Measurements from ENCODE around the gene TBL3. TPM values are rescaled to one million over a fixed set of nuclear protein-coding genes. Genes with fewer than 3 reads are reported as not detected.

Gene TBL3
- total and polyA plus RNA-seq, 9 of the 15 experiments (the other 6 are each of a cell fraction or from before 2014, with no cell fraction given): 0.97 to 117 (median 24.5) TPM

DNA sequence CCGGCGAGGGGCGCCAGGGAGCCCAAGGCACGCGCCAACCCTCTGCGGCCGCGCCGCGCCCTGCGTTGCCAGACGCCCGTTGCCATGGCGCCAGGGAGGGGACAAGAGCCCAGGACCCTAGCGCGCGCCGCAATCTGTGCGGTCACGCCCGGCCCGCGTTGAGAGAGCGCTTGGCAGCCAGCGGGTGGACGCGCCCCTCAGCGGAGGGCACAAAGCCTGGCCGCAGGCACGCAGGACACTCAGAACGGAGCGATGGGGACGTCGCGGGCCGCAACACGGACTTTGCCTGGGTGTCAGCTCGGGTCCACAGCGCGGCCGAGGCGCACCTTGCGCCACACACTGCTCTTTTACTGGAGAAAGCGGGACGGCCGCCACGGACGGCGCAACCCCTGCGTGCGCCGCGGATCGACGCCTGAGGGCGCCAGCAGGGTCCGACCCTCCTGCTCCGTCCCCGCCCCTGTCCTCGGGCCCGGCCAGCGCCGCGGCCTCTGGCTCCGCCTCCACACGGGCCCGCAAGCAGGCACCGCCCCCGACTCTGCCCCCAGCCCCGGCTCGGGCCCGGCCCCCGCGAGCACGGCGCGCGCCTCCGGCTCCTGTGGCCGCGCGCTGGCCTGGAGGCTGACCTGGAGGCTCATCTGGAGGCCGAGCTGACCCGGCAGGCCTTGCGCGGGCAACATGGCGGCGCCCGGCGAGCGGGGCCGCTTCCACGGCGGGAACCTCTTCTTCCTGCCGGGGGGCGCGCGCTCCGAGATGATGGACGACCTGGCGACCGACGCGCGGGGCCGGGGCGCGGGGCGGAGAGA lies 11.9 kb downstream of the TBL3 start, which contains the start of gene GFER (continued):
- TF ChIP-seq ZNF707 (CRISPR knock-in tag; conservative IDR thresholded peaks at IDR 0.05) (no peak), DDX20 (tag; IDR thresholded peaks at IDR 0.05; ENCODE audit: low read depth) (no peak), SMARCA5 (IDR thresholded peaks at IDR 0.05) (no peak), ELF1 (tag; IDR thresholded peaks at IDR 0.05) (no peak), ETV1 (tag; conservative IDR thresholded peaks at IDR 0.05; ENCODE audit: low read depth) (no peak), ZNF175 (CRISPR knock-in tag; IDR thresholded peaks at IDR 0.05; ENCODE audit: low read depth) (peak; percentile 62; the same call in 1 of the 2 replicates), KLF1 (tag; IDR thresholded peaks at IDR 0.05) (peak; percentile 86; the same call in 1 of the 2 replicates), ZKSCAN3 (CRISPR knock-in tag; IDR thresholded peaks at IDR 0.05) (no peak), FOS (IDR thresholded peaks at IDR 0.05; ENCODE audit: extremely low read depth, insufficient read length) (no peak), ZC3H11A (IDR thresholded peaks at IDR 0.05; ENCODE audit: low read depth, low read length) (no peak), NONO (IDR thresholded peaks at IDR 0.05; ENCODE audit: low read depth in 2 of 2, low read length in 1 of 2) (peak; percentile 91), RBM15 (IDR thresholded peaks at IDR 0.05; ENCODE audit: insufficient read depth, low read length) (no peak), ZNF79 (CRISPR knock-in tag; IDR thresholded peaks at IDR 0.05; ENCODE audit: low read depth) (no peak), ZNF551 (CRISPR knock-in tag; IDR thresholded peaks at IDR 0.05) (no peak), SRSF9 (IDR thresholded peaks at IDR 0.05; ENCODE audit: borderline replicate concordance, low read depth, low read length) (no peak), SRF (CRISPR knock-in tag; IDR thresholded peaks at IDR 0.05) (no peak), TAF7 (tag; IDR thresholded peaks at IDR 0.05) (no peak), FOXA3 (CRISPR knock-in tag; conservative IDR thresholded peaks at IDR 0.05 in 1 of 2, IDR thresholded peaks at IDR 0.05 in 1 of 2) (0 out of 4 replicates have a peak, but pooled peaks of 1 of the 2 experiments have one; percentile 59), POLR2B (IDR thresholded peaks at IDR 0.05; ENCODE audit: low read depth, partially characterized antibody) (no peak), WHSC1 (IDR thresholded peaks at IDR 0.05; ENCODE audit: low read length) (no peak), ARID1B (IDR thresholded peaks at IDR 0.05) (no peak)
- TF ChIP-seq, protein P1, sequence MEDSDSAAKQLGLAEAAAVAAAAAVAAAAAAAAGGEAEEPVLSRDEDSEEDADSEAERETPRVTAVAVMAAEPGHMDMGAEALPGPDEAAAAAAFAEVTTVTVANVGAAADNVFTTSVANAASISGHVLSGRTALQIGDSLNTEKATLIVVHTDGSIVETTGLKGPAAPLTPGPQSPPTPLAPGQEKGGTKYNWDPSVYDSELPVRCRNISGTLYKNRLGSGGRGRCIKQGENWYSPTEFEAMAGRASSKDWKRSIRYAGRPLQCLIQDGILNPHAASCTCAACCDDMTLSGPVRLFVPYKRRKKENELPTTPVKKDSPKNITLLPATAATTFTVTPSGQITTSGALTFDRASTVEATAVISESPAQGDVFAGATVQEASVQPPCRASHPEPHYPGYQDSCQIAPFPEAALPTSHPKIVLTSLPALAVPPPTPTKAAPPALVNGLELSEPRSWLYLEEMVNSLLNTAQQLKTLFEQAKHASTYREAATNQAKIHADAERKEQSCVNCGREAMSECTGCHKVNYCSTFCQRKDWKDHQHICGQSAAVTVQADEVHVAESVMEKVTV (CRISPR knock-in tag; IDR thresholded peaks at IDR 0.05): no peak
- TF ChIP-seq, protein P2, sequence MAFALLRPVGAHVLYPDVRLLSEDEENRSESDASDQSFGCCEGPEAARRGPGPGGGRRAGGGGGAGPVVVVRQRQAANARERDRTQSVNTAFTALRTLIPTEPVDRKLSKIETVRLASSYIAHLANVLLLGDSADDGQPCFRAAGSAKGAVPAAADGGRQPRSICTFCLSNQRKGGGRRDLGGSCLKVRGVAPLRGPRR (CRISPR knock-in tag; IDR thresholded peaks at IDR 0.05): no peak
- TF ChIP-seq, protein P3, sequence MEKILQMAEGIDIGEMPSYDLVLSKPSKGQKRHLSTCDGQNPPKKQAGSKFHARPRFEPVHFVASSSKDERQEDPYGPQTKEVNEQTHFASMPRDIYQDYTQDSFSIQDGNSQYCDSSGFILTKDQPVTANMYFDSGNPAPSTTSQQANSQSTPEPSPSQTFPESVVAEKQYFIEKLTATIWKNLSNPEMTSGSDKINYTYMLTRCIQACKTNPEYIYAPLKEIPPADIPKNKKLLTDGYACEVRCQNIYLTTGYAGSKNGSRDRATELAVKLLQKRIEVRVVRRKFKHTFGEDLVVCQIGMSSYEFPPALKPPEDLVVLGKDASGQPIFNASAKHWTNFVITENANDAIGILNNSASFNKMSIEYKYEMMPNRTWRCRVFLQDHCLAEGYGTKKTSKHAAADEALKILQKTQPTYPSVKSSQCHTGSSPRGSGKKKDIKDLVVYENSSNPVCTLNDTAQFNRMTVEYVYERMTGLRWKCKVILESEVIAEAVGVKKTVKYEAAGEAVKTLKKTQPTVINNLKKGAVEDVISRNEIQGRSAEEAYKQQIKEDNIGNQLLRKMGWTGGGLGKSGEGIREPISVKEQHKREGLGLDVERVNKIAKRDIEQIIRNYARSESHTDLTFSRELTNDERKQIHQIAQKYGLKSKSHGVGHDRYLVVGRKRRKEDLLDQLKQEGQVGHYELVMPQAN (IDR thresholded peaks at IDR 0.05; ENCODE audit: borderline replicate concordance): no peak; the same call in 1 of the 2 replicates
- TF ChIP-seq, protein P4, sequence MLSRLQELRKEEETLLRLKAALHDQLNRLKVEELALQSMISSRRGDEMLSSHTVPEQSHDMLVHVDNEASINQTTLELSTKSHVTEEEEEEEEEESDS (CRISPR knock-in tag; IDR thresholded peaks at IDR 0.05): no peak
